HUES48 (cell line): Measurements from ENCODE around the gene KCNJ1.

Experiments used
- H3K27ac ChIP-seq: one replicate; pipeline ENCODE4 v1.7.0; 2013; ENCODE audit warnings: low read depth, low read length, inconsistent platforms
- H3K27me3 ChIP-seq: 2 replicates; pipeline ENCODE4 v1.6.1; 2013; ENCODE audit warnings: mild to moderate bottlenecking, low read length; ENCODE audit not compliant: control insufficient read depth, insufficient read depth
- H3K36me3 ChIP-seq: 2 replicates; pipeline ENCODE4 v1.6.1; 2013; ENCODE audit warnings: low read length; ENCODE audit not compliant: control insufficient read depth, insufficient read depth
- H3K4me1 ChIP-seq: 2 replicates; pipeline ENCODE4 v1.6.1; 2013; ENCODE audit warnings: mild to moderate bottlenecking, low read length; ENCODE audit not compliant: control insufficient read depth, insufficient read depth
- H3K4me3 ChIP-seq: 2 replicates; pipeline ENCODE4 v1.5.1; 2013; ENCODE audit warnings: mild to moderate bottlenecking, low read depth, low read length
- H3K9ac ChIP-seq: 2 replicates; pipeline ENCODE4 v1.6.1; 2013; ENCODE audit warnings: mild to moderate bottlenecking, low read depth, low read length, moderate library complexity
- H3K9me3 ChIP-seq: 2 replicates; pipeline ENCODE4 v1.6.1; 2013; ENCODE audit warnings: low read length; ENCODE audit not compliant: control insufficient read depth, insufficient read depth

KCNJ1 gene

DNA sequence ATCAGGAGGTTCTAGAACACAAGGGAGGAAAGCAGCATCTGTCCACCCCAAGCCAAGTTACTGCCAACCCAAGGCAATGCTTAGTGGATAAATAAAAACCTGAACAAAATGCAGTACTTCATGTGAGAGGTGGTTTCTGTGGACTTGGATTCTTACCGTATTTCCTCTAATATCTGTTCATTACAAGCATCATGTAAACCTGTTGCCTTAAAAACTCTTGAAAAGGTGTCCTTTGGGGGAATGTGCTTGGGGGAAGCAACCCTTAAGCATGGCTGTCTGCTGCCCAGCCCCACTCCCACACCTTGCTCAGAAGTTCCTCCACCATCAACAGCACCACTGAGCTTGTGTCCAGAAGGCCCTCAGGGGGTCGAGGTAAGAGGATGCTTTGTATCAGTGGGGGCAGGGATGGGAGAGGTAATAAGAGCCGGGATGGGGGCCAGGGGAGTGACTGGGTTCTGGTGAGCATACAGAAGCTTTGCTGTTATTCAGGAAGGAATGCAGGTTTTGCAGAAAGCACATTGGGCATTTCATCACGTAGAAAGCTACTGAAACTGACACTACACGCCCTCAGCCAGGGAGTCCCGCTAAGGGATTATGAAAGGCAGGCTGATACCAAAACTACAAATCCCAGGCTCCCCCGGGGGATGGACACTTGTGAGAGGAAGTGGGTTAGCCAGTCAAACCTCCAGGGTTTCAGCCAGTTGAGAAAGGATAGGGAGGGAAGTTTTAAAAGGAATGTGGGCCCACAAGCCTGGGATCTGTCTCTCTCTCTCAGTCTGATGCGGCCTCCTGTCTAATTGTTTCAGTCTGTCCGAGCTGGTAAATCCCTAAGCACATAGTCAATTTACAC lies 52.0 kb downstream of the KCNJ1 start:
- H3K4me1 ChIP-seq, result peaks cover 20% of the 10 kb centered on the region
- peak overlapping the region; percentile 3; the same call in 1 of the 2 replicates for H3K9ac ChIP-seq
- H3K36me3 ChIP-seq, result no peaks in the 10 kb centered on the region
- no peaks in the 10 kb centered on the region for H3K9me3 ChIP-seq
- no peaks in the 10 kb centered on the region for H3K27me3 ChIP-seq
- no peak overlapping the region for H3K27ac ChIP-seq
- H3K4me3 ChIP-seq, result peak overlapping the region; percentile 46

DNA sequence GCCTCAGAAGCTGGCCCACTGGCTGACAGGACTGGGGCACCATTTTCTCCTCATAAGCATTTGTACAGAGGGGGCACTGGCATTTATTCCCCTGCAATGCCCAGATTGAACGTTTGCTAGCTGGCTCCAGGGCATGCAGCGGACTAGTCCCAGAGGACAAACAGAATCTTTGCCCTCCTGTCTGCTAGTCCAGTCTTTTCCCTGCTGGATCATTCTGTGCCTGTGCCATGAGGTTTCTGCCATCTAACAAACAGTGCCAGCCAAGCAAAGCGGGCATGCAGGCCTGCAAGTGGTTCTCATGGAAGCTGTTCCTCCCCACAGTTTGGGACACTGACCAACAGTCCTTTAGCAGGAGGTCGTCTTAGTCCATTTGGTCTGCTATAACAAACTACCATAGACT lies 53.4 kb downstream of the KCNJ1 start:
- Histone ChIP-seq H3K4me3 (no peak overlapping the region), H3K36me3 (no peaks in the 10 kb centered on the region), H3K9ac (no peak overlapping the region), H3K27ac (no peak overlapping the region), H3K4me1 (peaks cover 13% of the 10 kb centered on the region), H3K27me3 (no peaks in the 10 kb centered on the region), H3K9me3 (no peaks in the 10 kb centered on the region)

DNA sequence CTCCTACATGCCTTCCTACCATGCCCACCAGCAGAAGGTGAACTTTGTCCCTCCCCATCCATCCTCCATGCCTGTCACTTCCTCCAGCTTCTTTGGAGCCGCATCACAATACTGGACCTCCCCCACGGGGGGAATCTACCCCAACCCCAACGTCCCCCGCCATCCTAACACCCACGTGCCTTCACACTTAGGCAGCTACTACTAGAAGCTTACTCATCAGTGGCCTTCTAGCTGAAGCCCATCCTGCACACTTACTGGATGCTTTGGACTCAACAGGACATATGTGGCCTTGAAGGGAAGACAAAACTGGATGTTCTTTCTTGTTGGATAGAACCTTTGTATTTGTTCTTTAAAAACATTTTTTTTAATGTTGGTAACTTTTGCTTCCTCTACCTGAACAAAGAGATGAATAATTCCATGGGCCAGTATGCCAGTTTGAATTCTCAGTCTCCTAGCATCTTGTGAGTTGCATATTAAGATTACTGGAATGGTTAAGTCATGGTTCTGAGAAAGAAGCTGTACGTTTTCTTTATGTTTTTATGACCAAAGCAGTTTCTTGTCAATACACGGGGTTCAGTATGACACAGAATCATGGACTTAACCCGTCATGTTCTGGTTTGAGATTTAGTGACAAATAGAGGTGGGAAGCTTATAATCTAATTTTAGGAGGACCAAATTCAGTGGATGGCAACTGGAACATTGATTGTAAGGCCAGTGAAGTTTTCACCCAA lies 56.1 kb downstream of the KCNJ1 start:
- Histone ChIP-seq H3K4me3 (no peak overlapping the region), H3K27me3 (no peaks in the 10 kb centered on the region), H3K9ac (no peak overlapping the region), H3K36me3 (no peaks in the 10 kb centered on the region), H3K27ac (no peak overlapping the region), H3K4me1 (peaks cover 13% of the 10 kb centered on the region), H3K9me3 (no peaks in the 10 kb centered on the region)

DNA sequence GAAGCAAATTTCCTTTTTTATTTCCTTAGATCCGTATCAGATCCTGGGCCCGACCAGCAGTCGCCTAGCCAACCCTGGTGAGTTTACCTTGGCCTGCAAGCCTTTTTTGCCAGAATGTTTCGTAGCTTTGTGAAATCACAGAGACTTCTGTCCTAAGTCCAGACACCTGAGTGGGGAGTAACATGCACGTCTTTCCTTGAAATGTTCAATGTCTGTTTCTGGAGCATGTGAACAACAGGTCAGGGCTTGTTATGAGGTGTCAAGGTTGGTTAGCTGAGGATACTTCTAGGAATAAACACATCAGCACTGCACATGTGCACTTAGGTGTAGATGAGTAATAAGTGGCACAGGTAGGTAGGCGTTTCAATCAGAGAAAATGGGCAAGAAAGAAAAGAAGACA lies 58.0 kb downstream of the KCNJ1 start:
- H3K36me3 ChIP-seq, result no peaks in the 10 kb centered on the region
- H3K9ac ChIP-seq, result no peak overlapping the region
- H3K4me1 ChIP-seq, result no peaks in the 10 kb centered on the region
- no peak overlapping the region for H3K27ac ChIP-seq
- H3K27me3 ChIP-seq, result no peaks in the 10 kb centered on the region
- H3K4me3 ChIP-seq, result no peak overlapping the region
- H3K9me3 ChIP-seq, result no peaks in the 10 kb centered on the region

DNA sequence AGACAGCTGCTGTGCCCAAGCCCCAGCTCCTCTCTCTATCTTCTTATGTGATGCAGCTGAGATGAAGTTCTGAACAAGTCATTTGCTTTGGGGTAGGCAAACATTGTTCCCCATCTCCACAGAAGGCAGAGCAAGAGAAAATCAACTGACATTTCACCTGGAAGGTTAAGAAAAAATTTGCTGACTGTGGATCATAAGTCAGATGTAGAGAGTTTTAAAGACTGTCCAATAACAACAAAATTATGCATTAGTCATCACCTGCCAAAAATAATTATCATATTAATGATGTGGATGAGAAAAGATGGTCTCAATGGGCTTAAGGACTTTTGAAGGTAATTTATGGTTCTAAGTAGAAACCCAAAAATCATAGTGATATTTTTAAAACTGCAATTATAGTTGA lies 59.2 kb downstream of the KCNJ1 start:
- H3K9ac ChIP-seq, result no peak overlapping the region
- no peak overlapping the region for H3K27ac ChIP-seq
- H3K4me3 ChIP-seq, result no peak overlapping the region
- no peaks in the 10 kb centered on the region for H3K36me3 ChIP-seq
- H3K27me3 ChIP-seq, result no peaks in the 10 kb centered on the region
- H3K4me1 ChIP-seq, result no peaks in the 10 kb centered on the region; the same call in 1 of the 2 replicates
- no peaks in the 10 kb centered on the region for H3K9me3 ChIP-seq

DNA sequence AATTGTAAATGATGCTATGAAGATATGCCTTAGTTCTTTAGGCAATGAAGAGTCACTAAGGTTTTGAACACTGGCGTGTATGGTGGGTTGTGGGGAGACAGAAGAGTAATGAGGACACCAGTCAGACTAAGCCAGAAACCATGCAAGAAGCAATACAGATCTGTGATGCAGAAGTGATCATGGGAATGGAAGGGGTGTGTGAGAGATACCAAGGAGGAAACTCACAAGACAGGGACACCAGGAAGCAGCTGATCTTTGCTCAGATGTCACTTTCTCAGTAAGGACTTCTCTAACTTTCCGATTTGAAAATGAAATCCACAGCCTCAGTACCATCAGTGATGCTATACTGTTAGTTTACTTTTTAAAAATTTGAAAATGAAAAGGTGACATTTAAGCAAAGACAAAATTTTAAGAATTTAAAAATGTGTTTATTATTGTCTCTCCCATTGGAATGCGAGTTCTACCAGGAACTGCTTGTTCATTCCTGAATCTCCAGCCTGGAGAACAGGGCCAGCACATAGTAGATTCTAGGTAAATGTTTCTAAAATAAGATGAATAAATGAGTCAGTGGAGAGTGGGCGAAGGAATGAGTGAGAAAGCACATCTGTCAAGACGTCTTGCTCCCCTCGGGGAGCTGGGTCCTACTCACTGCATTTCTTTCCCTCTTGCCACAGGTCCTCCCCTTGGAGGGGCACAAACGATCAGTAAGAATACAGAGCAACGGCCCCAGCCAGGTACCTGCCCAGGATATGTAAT lies 60.4 kb downstream of the KCNJ1 start:
- Histone ChIP-seq H3K4me1 (no peaks in the 10 kb centered on the region; the same call in none of the 2 replicates), H3K9ac (no peak overlapping the region), H3K27me3 (no peaks in the 10 kb centered on the region), H3K36me3 (no peaks in the 10 kb centered on the region), H3K27ac (no peak overlapping the region), H3K9me3 (no peaks in the 10 kb centered on the region), H3K4me3 (no peak overlapping the region)

DNA sequence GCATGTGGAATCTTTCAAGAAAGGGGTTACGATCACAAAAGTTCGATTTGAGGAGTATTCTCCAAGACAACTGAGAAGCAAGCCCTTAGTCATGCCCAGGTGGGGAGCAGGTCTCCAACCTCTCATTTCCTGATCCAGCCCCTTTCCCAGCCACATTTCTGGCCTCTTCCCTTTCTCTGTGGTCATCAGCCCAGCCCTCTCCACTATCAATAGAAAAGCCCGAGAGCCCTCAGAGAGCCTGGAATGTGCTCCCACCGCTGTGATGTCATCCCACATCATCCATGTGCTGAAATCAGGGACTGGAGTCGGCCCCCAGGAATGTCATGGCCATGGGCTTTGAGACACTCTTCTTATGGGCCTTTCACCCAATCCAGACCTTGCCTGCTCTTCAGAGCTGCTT lies 62.6 kb downstream of the KCNJ1 start:
- Histone ChIP-seq H3K4me1 (no peaks in the 10 kb centered on the region; the same call in none of the 2 replicates), H3K27ac (no peak overlapping the region), H3K4me3 (no peak overlapping the region), H3K36me3 (no peaks in the 10 kb centered on the region), H3K9ac (no peak overlapping the region), H3K9me3 (no peaks in the 10 kb centered on the region), H3K27me3 (no peaks in the 10 kb centered on the region)

DNA sequence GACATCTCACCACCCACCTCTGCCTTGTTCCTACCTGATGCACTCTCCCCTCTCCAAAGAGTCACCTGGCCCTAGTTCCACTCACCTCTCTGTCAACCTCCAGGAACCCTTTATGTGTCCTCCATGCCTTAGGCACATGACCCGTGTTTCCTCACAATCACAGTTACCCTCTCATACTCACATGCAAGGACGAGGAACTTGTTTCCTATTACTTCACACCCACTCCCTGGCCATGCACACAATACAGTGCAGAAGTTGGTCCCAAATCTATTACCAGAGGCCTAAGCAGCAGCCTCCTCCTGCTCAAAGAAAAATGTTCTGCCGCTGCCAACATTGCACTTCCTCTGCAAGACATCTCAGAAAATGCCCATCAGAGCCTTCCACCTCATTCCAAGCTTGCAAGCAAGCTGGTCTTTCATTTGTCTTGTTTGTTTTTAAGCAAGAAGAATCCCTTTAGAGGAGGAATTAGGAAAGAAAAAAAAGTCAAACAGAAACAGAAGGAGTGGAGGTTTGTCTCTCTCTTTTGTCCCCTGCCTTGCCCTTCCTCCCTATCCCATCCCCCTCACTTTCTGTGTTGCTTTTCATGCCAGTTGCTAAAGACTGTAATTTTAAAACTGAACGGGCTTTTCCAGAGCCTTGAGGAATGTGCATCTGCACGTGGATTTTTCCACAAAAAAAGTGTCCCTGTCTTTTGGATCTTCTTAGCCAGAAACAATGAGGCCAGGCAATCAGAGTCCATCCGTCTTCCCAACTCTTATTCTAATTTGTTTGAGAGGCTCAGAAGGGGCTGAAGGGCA lies 63.4 kb downstream of the KCNJ1 start:
- no peaks in the 10 kb centered on the region; the same call in none of the 2 replicates for H3K4me1 ChIP-seq
- H3K9me3 ChIP-seq, result no peaks in the 10 kb centered on the region
- no peak overlapping the region for H3K27ac ChIP-seq
- no peaks in the 10 kb centered on the region for H3K36me3 ChIP-seq
- H3K27me3 ChIP-seq, result no peaks in the 10 kb centered on the region
- H3K4me3 ChIP-seq, result no peak overlapping the region
- H3K9ac ChIP-seq, result no peak overlapping the region

DNA sequence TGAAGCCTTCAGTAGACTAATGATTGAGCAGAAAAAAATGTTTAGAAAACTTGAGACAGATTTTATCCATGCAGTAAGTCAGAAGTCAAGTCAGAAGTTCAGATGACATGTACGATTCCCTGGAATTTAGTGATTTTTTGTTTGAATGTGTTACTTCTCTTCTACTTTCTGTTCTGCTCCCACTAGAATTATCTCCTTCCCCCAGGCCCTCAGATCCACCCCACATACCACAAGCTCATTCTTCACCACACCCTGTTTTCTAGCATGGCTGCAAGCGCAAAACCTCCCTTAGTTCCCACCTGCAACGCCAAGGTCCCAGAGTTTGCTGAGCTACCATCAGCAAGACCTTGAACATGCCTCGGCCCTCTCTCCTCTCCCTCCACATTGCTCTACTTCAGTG lies 64.1 kb downstream of the KCNJ1 start:
- Histone ChIP-seq H3K4me3 (no peak overlapping the region), H3K9me3 (no peaks in the 10 kb centered on the region), H3K27ac (no peak overlapping the region), H3K4me1 (no peaks in the 10 kb centered on the region; the same call in none of the 2 replicates), H3K36me3 (no peaks in the 10 kb centered on the region), H3K27me3 (no peaks in the 10 kb centered on the region), H3K9ac (no peak overlapping the region)

DNA sequence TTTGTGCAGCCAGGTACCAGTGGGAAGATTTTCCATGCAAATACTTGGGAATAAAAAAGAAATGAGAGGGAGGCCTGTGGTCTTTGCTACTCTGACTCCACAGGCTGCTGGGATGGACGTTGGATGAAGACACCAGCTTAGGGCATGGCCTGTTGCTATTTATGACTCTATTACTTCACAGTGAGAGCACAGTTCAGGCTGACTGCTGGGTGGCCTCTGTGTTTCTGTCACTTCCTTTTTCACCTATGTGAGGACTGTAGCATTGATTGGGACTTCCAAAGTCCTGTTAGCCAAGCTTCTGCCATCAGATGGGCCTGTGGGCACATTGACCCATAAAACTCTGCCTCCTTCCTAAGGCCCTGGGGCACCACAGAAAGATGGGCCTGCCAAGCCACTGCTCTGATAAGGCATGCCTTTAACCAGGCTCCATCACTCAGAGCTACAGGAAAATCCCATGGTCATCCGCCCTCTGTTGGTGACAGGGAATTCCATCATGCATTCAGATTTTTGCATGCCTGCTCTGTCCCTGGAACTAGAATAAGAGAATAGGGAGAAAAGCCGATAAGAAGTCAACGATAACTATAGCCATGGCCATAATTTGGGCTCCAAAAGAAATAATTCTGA lies 64.6 kb downstream of the KCNJ1 start:
- Histone ChIP-seq H3K27ac (no peak overlapping the region), H3K9ac (no peak overlapping the region), H3K36me3 (no peaks in the 10 kb centered on the region)

More for the DNA sequence above, 64.6 kb downstream of the KCNJ1 start:
- H3K9me3 ChIP-seq, result no peaks in the 10 kb centered on the region
- H3K4me3 ChIP-seq, result no peak overlapping the region
- H3K4me1 ChIP-seq, result no peaks in the 10 kb centered on the region; the same call in none of the 2 replicates
- no peaks in the 10 kb centered on the region for H3K27me3 ChIP-seq
